NCI-H2227 (cell line): ENCODE measurements around the gene FARSA.
"Not testable (repeated sequence)": the region's sequence is repeated elsewhere in the genome, so short reads cannot be mapped to it uniquely, and the experiment has no call there.

Source experiments
- DNase-seq: peaks from one replicate; lab custom pipeline; 2025; ENCODE audit not compliant: unreplicated experiment; lab: John Stamatoyannopoulos, UW

FARSA gene

DNA sequence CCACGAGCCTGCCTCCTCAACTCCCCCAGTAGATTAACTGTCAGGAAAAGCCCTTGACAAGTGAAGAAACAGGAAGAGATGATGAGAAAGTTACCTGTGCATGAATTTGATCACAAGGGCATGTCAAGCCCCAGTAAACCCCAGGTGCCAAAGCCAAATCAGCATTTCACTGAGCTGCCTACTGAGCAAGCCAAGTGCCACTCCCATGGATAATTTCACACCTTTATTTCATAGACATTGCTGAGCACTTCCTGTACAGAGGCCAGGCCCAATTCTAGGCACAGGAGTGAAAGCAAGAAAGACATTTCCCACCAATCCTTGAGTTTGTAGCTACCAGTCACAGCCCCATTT is 21.1 kb upstream of the FARSA start:
- DNase-seq = no peak

GRCh38 chr19:12953799-12954611 is 20.5 kb upstream of the FARSA start:
- no peak for DNase-seq

DNA sequence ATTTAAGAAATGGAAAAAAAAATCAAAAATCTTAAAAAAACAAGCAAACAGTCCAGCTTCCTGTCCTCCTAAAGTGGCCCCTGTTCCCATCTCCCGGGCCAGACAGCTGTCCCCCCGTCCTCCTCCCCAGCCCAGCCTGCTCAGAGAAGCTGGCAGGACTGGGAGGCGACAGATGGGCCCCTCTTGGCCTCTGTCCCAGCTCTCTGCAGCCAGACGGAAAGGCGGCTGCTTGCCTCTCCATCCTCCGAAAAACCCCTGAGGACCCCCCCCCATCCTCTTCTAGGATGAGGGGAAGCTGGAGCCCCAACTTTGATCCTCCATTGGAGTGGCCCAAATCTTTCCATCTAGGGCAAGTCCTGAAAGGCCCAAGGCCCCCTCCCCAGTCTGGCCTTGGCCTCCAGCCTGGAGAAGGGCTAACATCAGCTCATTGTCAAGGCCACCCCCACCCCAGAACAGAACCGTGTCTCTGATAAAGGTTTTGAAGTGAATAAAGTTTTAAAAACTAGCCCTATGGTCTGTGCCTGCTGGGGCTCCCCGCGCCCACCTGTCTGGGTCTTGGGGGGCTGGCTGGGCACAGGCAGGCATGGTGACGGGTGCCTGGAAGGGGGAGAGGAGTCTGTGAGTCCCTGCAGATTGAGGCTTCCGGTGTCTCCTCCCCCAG is 19.8 kb upstream of the FARSA start:
- no peak for DNase-seq

DNA sequence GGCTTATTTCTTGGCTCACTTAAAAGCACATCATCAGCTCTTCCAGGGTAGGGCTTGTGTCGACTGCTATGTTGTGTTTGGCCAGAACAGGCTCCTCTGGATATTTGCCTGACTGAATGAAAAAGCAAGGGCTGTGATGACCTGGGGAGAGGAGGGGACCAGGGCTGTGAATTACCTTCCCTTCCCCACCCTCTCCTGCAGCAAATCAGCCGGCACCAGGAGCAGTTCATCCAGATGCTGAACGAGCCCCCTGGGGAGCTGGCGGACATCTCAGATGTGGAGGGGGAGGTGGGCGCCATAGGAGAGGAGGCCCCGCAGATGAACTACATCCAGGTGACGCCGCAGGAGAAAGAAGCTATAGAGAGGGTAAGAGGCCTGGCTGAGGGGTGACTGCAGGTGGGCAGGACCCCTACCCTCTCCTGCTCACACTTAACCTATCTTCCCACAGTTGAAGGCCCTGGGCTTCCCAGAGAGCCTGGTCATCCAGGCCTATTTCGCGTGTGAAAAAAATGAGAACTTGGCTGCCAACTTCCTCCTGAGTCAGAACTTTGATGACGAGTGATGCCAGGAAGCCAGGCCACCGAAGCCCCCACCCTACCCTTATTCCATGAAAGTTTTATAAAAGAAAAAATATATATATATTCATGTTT is 19.1 kb upstream of the FARSA start:
- DNase-seq = peak; percentile 16

GRCh38 chr19:12952050-12952449 is 18.5 kb upstream of the FARSA start:
- not testable (repeated sequence) for DNase-seq

- DNase-seq = no peak
Observed at GRCh38 chr19:12949363-12950283, 16.1 kb upstream of the FARSA start.

DNA sequence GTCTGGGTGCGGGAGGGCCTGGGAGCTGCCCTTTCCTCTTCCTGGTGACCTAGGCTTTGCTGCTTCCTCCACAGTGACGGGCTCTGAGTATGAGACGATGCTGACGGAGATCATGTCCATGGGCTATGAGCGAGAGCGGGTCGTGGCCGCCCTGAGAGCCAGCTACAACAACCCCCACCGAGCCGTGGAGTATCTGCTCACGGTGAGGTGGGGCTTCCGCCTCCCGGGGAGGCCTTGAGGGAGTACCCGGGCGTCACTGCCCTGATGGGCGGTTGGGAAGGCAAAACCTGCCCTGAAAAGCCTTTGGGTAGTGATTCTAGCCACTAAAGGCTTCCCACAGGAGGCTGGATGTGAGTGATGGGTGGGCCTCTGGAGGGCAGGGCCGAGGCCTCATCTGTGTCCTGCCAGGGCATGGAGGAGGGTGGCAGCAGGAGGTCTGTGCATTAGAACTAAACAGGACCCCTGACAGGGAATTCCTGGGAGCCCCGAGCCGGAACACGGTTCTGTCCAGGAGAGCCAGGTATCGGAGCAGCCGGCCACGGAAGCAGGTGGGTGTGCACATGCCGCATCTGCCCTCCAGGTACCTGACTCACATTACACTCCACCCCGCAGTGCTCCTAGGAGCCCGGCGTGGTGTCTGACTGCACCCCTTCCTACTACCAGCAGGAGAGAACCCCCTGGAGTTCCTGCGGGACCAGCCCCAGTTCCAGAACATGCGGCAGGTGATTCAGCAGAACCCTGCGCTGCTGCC is 15.3 kb upstream of the FARSA start:
- DNase-seq = no peak

- DNase-seq = no peak
Observed at GRCh38 chr19:12947702-12948611, 14.4 kb upstream of the FARSA start.

DNA sequence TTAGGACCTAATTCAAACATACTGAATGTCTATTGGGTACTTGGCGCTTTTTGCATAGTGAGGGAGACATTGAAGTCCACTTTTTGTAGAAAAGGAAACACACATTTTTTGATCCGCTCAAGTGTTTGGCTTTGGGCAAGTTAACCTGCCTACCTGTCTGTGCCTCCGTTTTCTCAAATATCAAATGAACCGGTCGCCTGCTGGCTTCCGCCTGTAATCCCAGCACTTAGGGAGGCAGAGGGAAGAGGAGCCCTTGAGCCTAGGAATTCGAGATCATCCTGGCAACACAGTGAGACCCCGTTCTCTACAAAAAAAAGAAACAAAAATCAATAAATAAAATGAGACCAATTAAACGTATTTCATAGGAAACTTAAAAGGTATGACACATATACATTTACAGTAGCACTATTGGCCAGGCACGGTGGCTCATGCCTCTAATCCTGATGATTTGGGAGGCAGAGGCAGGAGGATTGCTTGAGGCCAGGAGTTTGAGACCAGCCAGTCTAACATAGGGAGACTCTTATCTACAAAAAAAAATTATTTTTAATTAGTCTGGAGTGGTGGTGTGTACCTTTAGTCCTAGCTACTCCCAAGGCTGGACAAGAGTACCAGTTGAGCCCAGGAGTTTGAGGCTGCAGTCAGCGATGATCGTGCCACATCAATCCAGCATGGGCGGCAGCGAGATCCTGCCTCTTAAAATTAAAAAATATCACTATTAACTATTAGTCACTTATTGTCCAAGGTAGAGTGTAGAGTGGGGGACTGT is 13.4 kb upstream of the FARSA start:
- no peak for DNase-seq

GRCh38 chr19:12946092-12946721 is 12.7 kb upstream of the FARSA start:
- peak; percentile 73 for DNase-seq

- peak; percentile 98 for DNase-seq
Observed at GRCh38 chr19:12945479-12946091, 12.1 kb upstream of the FARSA start, which contains the start of gene RAD23A. TSS of gene RAD23A (plus strand) at chr19:12945862. CDS start at chr19:12945949, 87 bp downstream.

DNA sequence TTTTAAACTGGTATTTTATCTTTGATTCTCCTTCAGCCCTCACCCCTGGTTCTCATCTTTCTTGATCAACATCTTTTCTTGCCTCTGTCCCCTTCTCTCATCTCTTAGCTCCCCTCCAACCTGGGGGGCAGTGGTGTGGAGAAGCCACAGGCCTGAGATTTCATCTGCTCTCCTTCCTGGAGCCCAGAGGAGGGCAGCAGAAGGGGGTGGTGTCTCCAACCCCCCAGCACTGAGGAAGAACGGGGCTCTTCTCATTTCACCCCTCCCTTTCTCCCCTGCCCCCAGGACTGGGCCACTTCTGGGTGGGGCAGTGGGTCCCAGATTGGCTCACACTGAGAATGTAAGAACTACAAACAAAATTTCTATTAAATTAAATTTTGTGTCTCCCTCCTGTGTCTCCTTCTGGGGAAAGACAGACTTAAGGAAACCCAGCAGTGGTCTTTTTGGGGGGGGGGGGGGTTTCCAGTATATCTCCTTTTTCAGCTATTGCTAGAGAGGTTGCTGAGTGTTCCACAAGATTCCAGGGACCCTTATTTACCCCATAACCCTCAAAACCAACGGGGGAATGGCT is 10.7 kb upstream of the FARSA start:
- no peak for DNase-seq

- no peak for DNase-seq
Observed at GRCh38 chr19:12943437-12944044, 10.0 kb upstream of the FARSA start.

DNA sequence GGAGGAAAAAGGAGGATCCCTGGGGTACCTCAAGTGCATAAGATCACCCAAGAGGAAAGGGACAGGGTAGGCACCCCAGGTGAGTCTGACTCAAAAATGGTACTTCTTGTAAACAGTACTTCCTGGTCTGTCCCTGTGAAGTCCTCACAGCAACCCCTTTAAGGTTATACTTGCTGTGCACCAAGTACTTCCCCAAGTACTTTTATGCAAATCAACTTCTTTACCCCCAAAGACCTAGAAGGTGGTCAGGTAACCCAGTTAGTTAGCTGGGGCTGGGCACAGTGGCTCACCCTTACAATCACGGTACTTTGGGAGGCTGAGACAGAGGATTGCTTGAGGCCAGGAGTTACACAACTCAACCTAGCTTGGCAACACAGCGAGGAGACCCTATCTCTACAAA is 7.4 kb upstream of the FARSA start:
- DNase-seq = no peak

GRCh38 chr19:12939975-12940423 is 6.5 kb upstream of the FARSA start:
- no peak for DNase-seq

- peak; percentile 48 for DNase-seq
Observed at GRCh38 chr19:12938779-12939601, 5.5 kb upstream of the FARSA start.
